ENCODE measurements around the gene GABRG3.

DNA sequence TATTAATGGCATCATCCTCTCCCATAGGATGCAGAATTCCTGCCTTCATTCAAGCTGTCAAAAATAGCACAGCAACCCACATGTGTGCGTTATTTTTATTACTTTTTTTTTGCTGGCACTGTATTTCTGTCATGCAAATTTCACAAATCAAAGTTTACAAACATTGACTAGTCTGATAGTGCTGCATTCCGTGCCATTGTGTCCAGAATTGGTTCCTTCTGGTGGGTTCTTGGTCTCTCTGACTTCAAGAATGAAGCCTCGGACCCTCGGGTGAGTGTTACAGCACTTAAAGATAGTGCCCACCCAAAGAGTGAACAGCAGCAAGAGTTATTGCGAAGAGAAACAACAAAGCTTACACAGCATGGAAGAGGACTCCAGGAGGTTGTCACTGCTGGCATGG, 490.2 kb downstream of the GABRG3 start:
- TF ChIP-seq YY1 (IDR thresholded peaks at IDR 0.05; ENCODE audit: low read depth, low read length), result no peak
- no peak for TF ChIP-seq JUND (IDR thresholded peaks at IDR 0.05; ENCODE audit: low read depth, low read length)
- TF ChIP-seq, protein P1, sequence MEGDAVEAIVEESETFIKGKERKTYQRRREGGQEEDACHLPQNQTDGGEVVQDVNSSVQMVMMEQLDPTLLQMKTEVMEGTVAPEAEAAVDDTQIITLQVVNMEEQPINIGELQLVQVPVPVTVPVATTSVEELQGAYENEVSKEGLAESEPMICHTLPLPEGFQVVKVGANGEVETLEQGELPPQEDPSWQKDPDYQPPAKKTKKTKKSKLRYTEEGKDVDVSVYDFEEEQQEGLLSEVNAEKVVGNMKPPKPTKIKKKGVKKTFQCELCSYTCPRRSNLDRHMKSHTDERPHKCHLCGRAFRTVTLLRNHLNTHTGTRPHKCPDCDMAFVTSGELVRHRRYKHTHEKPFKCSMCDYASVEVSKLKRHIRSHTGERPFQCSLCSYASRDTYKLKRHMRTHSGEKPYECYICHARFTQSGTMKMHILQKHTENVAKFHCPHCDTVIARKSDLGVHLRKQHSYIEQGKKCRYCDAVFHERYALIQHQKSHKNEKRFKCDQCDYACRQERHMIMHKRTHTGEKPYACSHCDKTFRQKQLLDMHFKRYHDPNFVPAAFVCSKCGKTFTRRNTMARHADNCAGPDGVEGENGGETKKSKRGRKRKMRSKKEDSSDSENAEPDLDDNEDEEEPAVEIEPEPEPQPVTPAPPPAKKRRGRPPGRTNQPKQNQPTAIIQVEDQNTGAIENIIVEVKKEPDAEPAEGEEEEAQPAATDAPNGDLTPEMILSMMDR (IDR thresholded peaks at IDR 0.05 in 2 of 3, conservative IDR thresholded peaks at IDR 0.05 in 1 of 3; ENCODE audit: control insufficient read depth in 2 of 3, extremely low read depth in 1 of 3, insufficient read depth in 1 of 3, low read depth in 3 of 3, low read length in 3 of 3), result no peak
